IMR-90 (cell line): Measurements from ENCODE around the gene F11. TPM values are rescaled to one million over a fixed set of nuclear protein-coding genes. Genes with fewer than 3 reads are reported as not detected.

ENCODE experiments used
- ATAC-seq: fragments of 200-7000 bp; cut with Tn5 transposase; 2 replicates; pipeline ENCODE4 v1.9.1; 2020; ENCODE audit warnings: low read depth, mild to moderate bottlenecking, moderate library complexity
- BruUV-seq: library from RNA; stranded (reverse); fragments of 400-500 nt; replicated peaks from 2 replicates; lab custom pipeline; 2021; lab: Mats Ljungman, UMichigan
- CTCF ChIA-PET: fragments of 300-600 bp; formaldehyde crosslinking; extraction: SDS; loops from one replicate; lab custom pipeline; 2021; ENCODE audit warnings: antibody characterized with exemption; lab: Yijun Ruan, JAX
- POLR2A ChIA-PET: fragments of 300-600 bp; sonication (Branson Sonifier 250); formaldehyde crosslinking; loops from one replicate; lab custom pipeline; 2022; ENCODE audit warnings: antibody characterized with exemption; ENCODE audit not compliant: unreplicated experiment; lab: Charles Lee
- DNase-seq: peaks from one replicate; pipeline ENCODE4 v3.0.0; 2013
- H2AFZ ChIP-seq: replicated peaks from 2 replicates; pipeline ENCODE3; 2013; ENCODE audit warnings: low read length, mild to moderate bottlenecking; ENCODE audit not compliant: poor library complexity
- H2AK5ac ChIP-seq: 2 replicates; pipeline ENCODE4 v1.6.1; 2013; ENCODE audit warnings: low read depth, low read length, inconsistent platforms
- H2AK9ac ChIP-seq: replicated peaks from 2 replicates; pipeline ENCODE3; 2013; ENCODE audit warnings: mild to moderate bottlenecking, low read depth, low read length, moderate library complexity; ENCODE audit not compliant: poor library complexity
- H2BK120ac ChIP-seq: 2 replicates; pipeline ENCODE4 v1.6.1; 2013; ENCODE audit warnings: low read depth, low read length, inconsistent platforms
- H2BK15ac ChIP-seq: 3 replicates; pipeline ENCODE4 v1.6.1; 2013; ENCODE audit warnings: low read depth, low read length, inconsistent platforms
- H2BK20ac ChIP-seq: 2 replicates; pipeline ENCODE4 v1.6.1; 2013; ENCODE audit warnings: low read depth, mild to moderate bottlenecking, inconsistent platforms, low read length, moderate library complexity
- H2BK5ac ChIP-seq: 2 replicates; pipeline ENCODE4 v1.6.1; 2013; ENCODE audit warnings: mild to moderate bottlenecking, low read depth, low read length, inconsistent platforms; ENCODE audit not compliant: poor library complexity, severe bottlenecking
- H3K14ac ChIP-seq: replicated peaks from 2 replicates; pipeline ENCODE4 v1.6.1; 2013; ENCODE audit warnings: low read depth, low read length, inconsistent platforms
- H3K18ac ChIP-seq: 2 replicates; pipeline ENCODE4 v1.6.1; 2013; ENCODE audit warnings: low read depth, low read length, control low read depth
- H3K23ac ChIP-seq: 2 replicates; pipeline ENCODE4 v1.6.1; 2013; ENCODE audit warnings: low read depth, low read length, inconsistent platforms
- H3K27ac ChIP-seq: 2 replicates; pipeline ENCODE4 v1.5.1; 2013; ENCODE audit warnings: mild to moderate bottlenecking, control low read depth, low read length; ENCODE audit not compliant: insufficient read depth
- H3K27me3 ChIP-seq: 2 replicates; pipeline ENCODE4 v1.6.1; 2013; ENCODE audit warnings: low read length; ENCODE audit not compliant: control insufficient read depth, insufficient read depth
- H3K36me3 ChIP-seq: 2 replicates; pipeline ENCODE4 v1.6.1; 2013; ENCODE audit warnings: low read length, mixed read lengths; ENCODE audit not compliant: control insufficient read depth, insufficient read depth
- H3K4ac ChIP-seq: 2 replicates; pipeline ENCODE4 v1.6.1; 2013; ENCODE audit warnings: low read depth, low read length, inconsistent platforms
- H3K4me1 ChIP-seq: 2 replicates; pipeline ENCODE4 v1.6.1; 2013; ENCODE audit warnings: low read length, mixed read lengths; ENCODE audit not compliant: control insufficient read depth, insufficient read depth
- H3K4me2 ChIP-seq: 2 replicates; pipeline ENCODE4 v1.6.1; 2013; ENCODE audit warnings: low read depth, mild to moderate bottlenecking, control low read depth, low read length, moderate library complexity
- H3K4me3 ChIP-seq: 2 replicates; pipeline ENCODE4 v1.5.1; 2013; ENCODE audit warnings: low read depth, mild to moderate bottlenecking, control low read depth, low read length, moderate library complexity; ENCODE audit not compliant: insufficient read depth
- H3K56ac ChIP-seq: 2 replicates; pipeline ENCODE4 v1.6.1; 2013; ENCODE audit warnings: low read length, inconsistent platforms; ENCODE audit not compliant: insufficient read depth; ENCODE audit errors: extremely low read depth
- H3K79me1 ChIP-seq, 2 experiments: 2 replicates each; pipeline ENCODE4 v1.6.1; 2013; ENCODE audit warnings: low read length in 2 of 2, inconsistent platforms in 1 of 2, low read depth in 1 of 2
- H3K9ac ChIP-seq: 2 replicates; pipeline ENCODE4 v1.6.1; 2013; ENCODE audit warnings: low read depth, low read length, control low read depth
- H3K9me1 ChIP-seq: 2 replicates; pipeline ENCODE4 v1.6.1; 2013; ENCODE audit warnings: low read length, inconsistent platforms; ENCODE audit not compliant: insufficient read depth
- H3K9me3 ChIP-seq: 2 replicates; pipeline ENCODE4 v1.6.1; 2013; ENCODE audit warnings: low read length; ENCODE audit not compliant: control insufficient read depth, insufficient read depth
- H4K20me1 ChIP-seq: 2 replicates; pipeline ENCODE4 v1.6.1; 2013; ENCODE audit warnings: low read length, inconsistent platforms; ENCODE audit not compliant: insufficient read depth
- H4K5ac ChIP-seq: 2 replicates; pipeline ENCODE4 v1.6.1; 2013; ENCODE audit warnings: mild to moderate bottlenecking, low read depth, low read length, control low read depth
- H4K8ac ChIP-seq, 2 experiments: 2 replicates each; pipeline ENCODE4 v1.6.1; 2013; ENCODE audit warnings: low read depth in 2 of 2, low read length in 2 of 2, control low read depth in 1 of 2, inconsistent platforms in 1 of 2
- H4K91ac ChIP-seq: 2 replicates; pipeline ENCODE4 v1.6.1; 2013; ENCODE audit warnings: low read depth, low read length, inconsistent platforms; ENCODE audit not compliant: insufficient read depth
- CHD1 ChIP-seq: IDR thresholded peaks from 2 replicates; pipeline ENCODE4 v1.6.1; 2012; ENCODE audit warnings: low read depth, low read length, improper control_type of control experiment
- FOS ChIP-seq: fragments of 150-350 bp; IDR thresholded peaks from 2 replicates; pipeline ENCODE4 v1.6.1; 2016; ENCODE audit warnings: low read depth, low read length
- MAZ ChIP-seq: IDR thresholded peaks from 2 replicates; pipeline ENCODE4 v1.6.1; 2012; ENCODE audit warnings: low read depth, mild to moderate bottlenecking, low read length, improper control_type of control experiment, moderate library complexity, borderline replicate concordance
- MXI1 ChIP-seq: IDR thresholded peaks from 2 replicates; pipeline ENCODE4 v1.6.1; 2012; ENCODE audit warnings: low read depth, mild to moderate bottlenecking, low read length, moderate library complexity, borderline replicate concordance
- NFE2L2 ChIP-seq: fragments of 150-350 bp; IDR thresholded peaks from 2 replicates; pipeline ENCODE4 v1.6.1; 2016; ENCODE audit warnings: low read depth, mild to moderate bottlenecking, low read length
- POLR2A ChIP-seq: IDR thresholded peaks from 2 replicates; pipeline ENCODE4 v1.6.1; 2012; ENCODE audit warnings: mild to moderate bottlenecking, low read depth, low read length
- RAD21 ChIP-seq: IDR thresholded peaks from 2 replicates; pipeline ENCODE4 v1.6.1; 2012; ENCODE audit warnings: low read length, improper control_type of control experiment
- RCOR1 ChIP-seq: IDR thresholded peaks from 2 replicates; pipeline ENCODE4 v1.6.1; 2012; ENCODE audit warnings: mild to moderate bottlenecking, low read length, improper control_type of control experiment; ENCODE audit not compliant: insufficient replicate concordance
- RFX5 ChIP-seq: IDR thresholded peaks from 2 replicates; pipeline ENCODE4 v1.8.0; 2012; ENCODE audit warnings: low read depth, mild to moderate bottlenecking, low read length, moderate library complexity
- SMC3 ChIP-seq: fragments of 150-350 bp; IDR thresholded peaks from 2 replicates; pipeline ENCODE4 v1.6.1; 2016; ENCODE audit warnings: low read depth, mild to moderate bottlenecking, antibody characterized with exemption, low read length, moderate library complexity
- WGBS, 2 experiments: methylation state at CpG; one replicate each; pipeline versions ENCODE4 v1.1.5 to v1.1.7; 2013; ENCODE audit warnings: missing lambda C conversion rate in 2 of 2; ENCODE audit not compliant: insufficient read length in 1 of 2; ENCODE audit errors: extremely low coverage in 2 of 2; 5-methylcytosine and 5-hydroxymethylcytosine counted together
- dilution Hi-C: fragments of 300-500 bp; cut with HindIII; formaldehyde crosslinking; loops from one replicate; pipeline ENCODE4 v1.14.3; 2018; ENCODE audit warnings: low sequenced_read_pairs; ENCODE audit not compliant: unreplicated experiment
- in situ Hi-C: fragments of 300-500 bp; cut with MboI; formaldehyde crosslinking; loops from 3 replicates; pipeline ENCODE4 v1.14.3; 2019; ENCODE audit warnings: low sequenced_read_pairs, inconsistent platforms, mixed read lengths
- intact Hi-C: fragments of 100-400 bp; cut with micrococcal nuclease; formaldehyde crosslinking; loops from 2 replicates; pipeline ENCODE4 v1.10.0; 2022
- polyA plus RNA-seq, 3 experiments: library from polyadenylated mRNA; depleted of rRNA; stranded (reverse); fragments of >200 nt; gene quantifications; 2 replicates each; pipeline ENCODE4 v1.2.3, GENCODE V29; 2012; ENCODE audit warnings: low replicate concordance in 1 of 3
- total RNA-seq: library from RNA; depleted of rRNA; stranded (reverse); fragments of >200 nt; gene quantifications from 2 replicates; pipeline ENCODE4 v1.2.3, GENCODE V29; 2012
- TF ChIP-seq, protein P1 (sequence below): fragments of 150-350 bp; IDR thresholded peaks from 2 replicates; pipeline ENCODE4 v1.6.1; 2017; ENCODE audit warnings: mild to moderate bottlenecking, antibody characterized with exemption, low read length, low read depth
- TF ChIP-seq, protein P2 (sequence below): fragments of 150-350 bp; IDR thresholded peaks from 2 replicates; pipeline ENCODE4 v1.6.1; 2016; ENCODE audit warnings: low read depth, mild to moderate bottlenecking, low read length, moderate library complexity, borderline replicate concordance
- TF ChIP-seq, protein P3 (sequence below): conservative IDR thresholded peaks from 2 replicates; pipeline ENCODE4 v1.5.1; 2012; ENCODE audit warnings: mild to moderate bottlenecking, low read depth, low read length, improper control_type of control experiment

F11 gene
- total and polyA plus RNA-seq, 2 of the 4 experiments (the other 2 are of a cell fraction) = not detected

DNA sequence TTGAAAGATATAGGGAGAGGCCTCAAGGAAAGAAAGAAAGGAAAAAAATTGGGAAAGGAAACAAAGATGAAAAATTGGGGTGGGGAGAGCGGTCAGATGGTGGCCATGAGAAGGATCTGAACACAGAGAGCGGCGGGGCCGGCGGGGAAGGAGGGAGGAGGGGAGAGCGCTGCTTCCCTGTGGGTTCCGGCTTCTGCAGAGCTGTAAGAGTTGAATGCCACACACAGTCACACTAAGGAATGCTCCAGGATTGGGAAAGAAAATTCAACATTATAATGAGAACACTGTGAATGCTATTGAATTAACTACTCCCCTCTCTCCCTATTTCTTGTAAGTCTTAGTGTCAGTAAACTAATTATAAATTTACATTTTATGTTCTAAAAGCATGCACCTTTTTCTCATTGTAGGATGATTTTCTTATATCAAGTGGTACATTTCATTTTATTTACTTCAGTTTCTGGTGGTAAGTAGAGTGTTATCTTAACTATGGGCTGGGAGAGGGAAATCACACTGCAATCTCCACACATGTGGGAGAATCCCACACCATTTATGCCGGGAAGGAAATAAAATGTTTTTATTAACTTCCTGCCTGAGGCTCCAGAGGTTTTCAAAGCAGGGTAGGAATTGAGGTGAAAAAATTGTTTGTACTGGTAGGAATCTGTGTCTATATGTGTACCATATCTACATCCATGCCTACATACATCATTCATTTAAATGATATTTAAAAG, 904 bp downstream of the F11 start:
- Histone ChIP-seq H4K91ac (no peak overlapping the region), H3K9me3 (no peaks in the 10 kb centered on the region), H2AFZ (no peak overlapping the region), H3K9ac (no peak overlapping the region), H3K36me3 (no peaks in the 10 kb centered on the region), H3K27me3 (no peaks in the 10 kb centered on the region), H3K14ac (no peak overlapping the region), H4K5ac (no peak overlapping the region), H3K79me1 (no peaks in the 10 kb centered on the region), H3K4me1 (no peaks in the 10 kb centered on the region), H2BK120ac (no peak overlapping the region), H2BK5ac (no peak overlapping the region), H3K4me3 (no peak overlapping the region), H3K18ac (no peak overlapping the region), H3K9me1 (no peaks in the 10 kb centered on the region), H2AK9ac (no peak overlapping the region), H3K23ac (no peak overlapping the region), H4K20me1 (no peaks in the 10 kb centered on the region), H3K4me2 (no peak overlapping the region), H4K8ac (no peak overlapping the region; a peak in 1 of 4 replicates), H2BK20ac (no peak overlapping the region), H3K27ac (no peak overlapping the region), H2AK5ac (no peak overlapping the region), H3K56ac (no peak overlapping the region), H3K4ac (no peak overlapping the region), H2BK15ac (no peak overlapping the region)
- ATAC-seq (peak; percentile 99), DNase-seq (peak; percentile 36)
- in situ Hi-C loops (no loop called here), dilution Hi-C loops (no loop called here), intact Hi-C loops (no loop called here)
- POLR2A ChIA-PET = no interaction called here
- CTCF ChIA-PET = no interaction called here
- no peak for TF ChIP-seq RAD21
- no peak for TF ChIP-seq FOS
- TF ChIP-seq, protein P1, sequence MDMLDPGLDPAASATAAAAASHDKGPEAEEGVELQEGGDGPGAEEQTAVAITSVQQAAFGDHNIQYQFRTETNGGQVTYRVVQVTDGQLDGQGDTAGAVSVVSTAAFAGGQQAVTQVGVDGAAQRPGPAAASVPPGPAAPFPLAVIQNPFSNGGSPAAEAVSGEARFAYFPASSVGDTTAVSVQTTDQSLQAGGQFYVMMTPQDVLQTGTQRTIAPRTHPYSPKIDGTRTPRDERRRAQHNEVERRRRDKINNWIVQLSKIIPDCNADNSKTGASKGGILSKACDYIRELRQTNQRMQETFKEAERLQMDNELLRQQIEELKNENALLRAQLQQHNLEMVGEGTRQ = no peak
- no peak for TF ChIP-seq MXI1
- TF ChIP-seq, protein P2, sequence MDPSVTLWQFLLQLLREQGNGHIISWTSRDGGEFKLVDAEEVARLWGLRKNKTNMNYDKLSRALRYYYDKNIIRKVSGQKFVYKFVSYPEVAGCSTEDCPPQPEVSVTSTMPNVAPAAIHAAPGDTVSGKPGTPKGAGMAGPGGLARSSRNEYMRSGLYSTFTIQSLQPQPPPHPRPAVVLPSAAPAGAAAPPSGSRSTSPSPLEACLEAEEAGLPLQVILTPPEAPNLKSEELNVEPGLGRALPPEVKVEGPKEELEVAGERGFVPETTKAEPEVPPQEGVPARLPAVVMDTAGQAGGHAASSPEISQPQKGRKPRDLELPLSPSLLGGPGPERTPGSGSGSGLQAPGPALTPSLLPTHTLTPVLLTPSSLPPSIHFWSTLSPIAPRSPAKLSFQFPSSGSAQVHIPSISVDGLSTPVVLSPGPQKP = no peak
- no peak for TF ChIP-seq MAZ
- no peak for TF ChIP-seq POLR2A
- TF ChIP-seq RFX5 = no peak
- no peak for TF ChIP-seq SMC3
- TF ChIP-seq CHD1 = no peak
- TF ChIP-seq, protein P3, sequence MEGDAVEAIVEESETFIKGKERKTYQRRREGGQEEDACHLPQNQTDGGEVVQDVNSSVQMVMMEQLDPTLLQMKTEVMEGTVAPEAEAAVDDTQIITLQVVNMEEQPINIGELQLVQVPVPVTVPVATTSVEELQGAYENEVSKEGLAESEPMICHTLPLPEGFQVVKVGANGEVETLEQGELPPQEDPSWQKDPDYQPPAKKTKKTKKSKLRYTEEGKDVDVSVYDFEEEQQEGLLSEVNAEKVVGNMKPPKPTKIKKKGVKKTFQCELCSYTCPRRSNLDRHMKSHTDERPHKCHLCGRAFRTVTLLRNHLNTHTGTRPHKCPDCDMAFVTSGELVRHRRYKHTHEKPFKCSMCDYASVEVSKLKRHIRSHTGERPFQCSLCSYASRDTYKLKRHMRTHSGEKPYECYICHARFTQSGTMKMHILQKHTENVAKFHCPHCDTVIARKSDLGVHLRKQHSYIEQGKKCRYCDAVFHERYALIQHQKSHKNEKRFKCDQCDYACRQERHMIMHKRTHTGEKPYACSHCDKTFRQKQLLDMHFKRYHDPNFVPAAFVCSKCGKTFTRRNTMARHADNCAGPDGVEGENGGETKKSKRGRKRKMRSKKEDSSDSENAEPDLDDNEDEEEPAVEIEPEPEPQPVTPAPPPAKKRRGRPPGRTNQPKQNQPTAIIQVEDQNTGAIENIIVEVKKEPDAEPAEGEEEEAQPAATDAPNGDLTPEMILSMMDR = no peak
- no peak for TF ChIP-seq NFE2L2
- no peak for TF ChIP-seq RCOR1
- 20% methylated on average over 1 of the region's 8 CpGs; no CpG with 5 or more reads in 1 of the 2 experiments for WGBS, 2 experiments
- BruUV-seq = no TSS peak
